ENCODE measurements around the gene FAS. TPM values are rescaled to one million over a fixed set of nuclear protein-coding genes. Genes with fewer than 3 reads are reported as not detected.

FAS gene
- polyA plus RNA-seq, 1 of the 3 experiments (the other 2 are of a cell fraction): 31.5 TPM

- Histone ChIP-seq H2AFZ (ENCODE audit: low read depth) (peak overlapping the region; percentile 80; the same call in 1 of the 2 replicates), H3K79me2 (ENCODE audit: insufficient read depth) (peaks cover 53% of the 10 kb centered on the region), H3K4me3 (ENCODE audit: low read depth in 2 of 2, low read length in 1 of 2) (peak overlapping the region; percentile 77 to 89), H3K27me3 (ENCODE audit: insufficient read depth) (no peaks in the 10 kb centered on the region), H3K4me2 (peak overlapping the region; percentile 91), H3K4me1 (ENCODE audit: control insufficient read depth in 1 of 2, insufficient read depth in 2 of 2, low read depth in 1 of 2, low read length in 1 of 2) (peaks cover 8 to 24% of the 10 kb centered on the region in 2 experiments; a peak in 3 of 4 replicates), H3F3A (replicated peaks; ENCODE audit: insufficient read depth) (peaks cover 15% of the 10 kb centered on the region), H3K36me3 (replicated peaks in 1 of 2; ENCODE audit: control insufficient read depth in 1 of 2, insufficient read depth in 2 of 2, low read length in 1 of 2) (peaks cover 0 to 2% of the 10 kb centered on the region in 2 experiments), H3K27ac (ENCODE audit: low read depth in 2 of 2, low read length in 1 of 2) (peak overlapping the region in 1 of 2 experiments; percentile 60; a peak in 3 of 4 replicates), H3K9ac (peak overlapping the region; percentile 81), H3K9me2 (no peaks in the 10 kb centered on the region), H3K9me3 (no peaks in the 10 kb centered on the region), H4K20me1 (ENCODE audit: insufficient read depth) (no peaks in the 10 kb centered on the region)
- ChIA-PET POLR2A (no interaction called here), CTCF (interaction anchor here (0.8 to 13.7 kb wide), 11 partner anchors 12 to 226 kb away, joined by 3 to 314 read pairs (median 5); partner anchors contain the start of gene CH25H)
- TF ChIP-seq RCOR1 (IDR thresholded peaks at IDR 0.05; ENCODE audit: low read length): 0 out of 2 replicates have a peak, but pooled peaks have one; percentile 21
- TF ChIP-seq, protein P1, sequence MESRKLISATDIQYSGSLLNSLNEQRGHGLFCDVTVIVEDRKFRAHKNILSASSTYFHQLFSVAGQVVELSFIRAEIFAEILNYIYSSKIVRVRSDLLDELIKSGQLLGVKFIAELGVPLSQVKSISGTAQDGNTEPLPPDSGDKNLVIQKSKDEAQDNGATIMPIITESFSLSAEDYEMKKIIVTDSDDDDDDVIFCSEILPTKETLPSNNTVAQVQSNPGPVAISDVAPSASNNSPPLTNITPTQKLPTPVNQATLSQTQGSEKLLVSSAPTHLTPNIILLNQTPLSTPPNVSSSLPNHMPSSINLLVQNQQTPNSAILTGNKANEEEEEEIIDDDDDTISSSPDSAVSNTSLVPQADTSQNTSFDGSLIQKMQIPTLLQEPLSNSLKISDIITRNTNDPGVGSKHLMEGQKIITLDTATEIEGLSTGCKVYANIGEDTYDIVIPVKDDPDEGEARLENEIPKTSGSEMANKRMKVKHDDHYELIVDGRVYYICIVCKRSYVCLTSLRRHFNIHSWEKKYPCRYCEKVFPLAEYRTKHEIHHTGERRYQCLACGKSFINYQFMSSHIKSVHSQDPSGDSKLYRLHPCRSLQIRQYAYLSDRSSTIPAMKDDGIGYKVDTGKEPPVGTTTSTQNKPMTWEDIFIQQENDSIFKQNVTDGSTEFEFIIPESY (IDR thresholded peaks at IDR 0.05; ENCODE audit: borderline replicate concordance, low read depth): peak; percentile 60; the same call in 1 of the 2 replicates
- no peak for TF ChIP-seq SMC3 (IDR thresholded peaks at IDR 0.05; ENCODE audit: low read depth, low read length)
- TF ChIP-seq CHD2 (IDR thresholded peaks at IDR 0.05; ENCODE audit: low read length, partially characterized antibody): peak; percentile 54
- no peak for TF ChIP-seq JUND (IDR thresholded peaks at IDR 0.05)
- no peak for TF ChIP-seq MEF2A (IDR thresholded peaks at IDR 0.05; ENCODE audit: borderline replicate concordance, low read depth)
- no peak for TF ChIP-seq TAF1 (IDR thresholded peaks at IDR 0.05; ENCODE audit: borderline replicate concordance, low read depth, low read length)
- TF ChIP-seq MAX (IDR thresholded peaks at IDR 0.05; ENCODE audit: low read depth): no peak
- TF ChIP-seq, protein P2, sequence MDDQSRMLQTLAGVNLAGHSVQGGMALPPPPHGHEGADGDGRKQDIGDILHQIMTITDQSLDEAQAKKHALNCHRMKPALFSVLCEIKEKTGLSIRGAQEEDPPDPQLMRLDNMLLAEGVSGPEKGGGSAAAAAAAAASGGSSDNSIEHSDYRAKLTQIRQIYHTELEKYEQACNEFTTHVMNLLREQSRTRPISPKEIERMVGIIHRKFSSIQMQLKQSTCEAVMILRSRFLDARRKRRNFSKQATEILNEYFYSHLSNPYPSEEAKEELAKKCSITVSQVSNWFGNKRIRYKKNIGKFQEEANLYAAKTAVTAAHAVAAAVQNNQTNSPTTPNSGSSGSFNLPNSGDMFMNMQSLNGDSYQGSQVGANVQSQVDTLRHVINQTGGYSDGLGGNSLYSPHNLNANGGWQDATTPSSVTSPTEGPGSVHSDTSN (IDR thresholded peaks at IDR 0.05): no peak
- no peak for TF ChIP-seq FOSL2 (IDR thresholded peaks at IDR 0.05; ENCODE audit: borderline replicate concordance, low read depth)
- no peak for TF ChIP-seq GABPA (IDR thresholded peaks at IDR 0.05; ENCODE audit: low read depth)
- TF ChIP-seq NRF1 (IDR thresholded peaks at IDR 0.05; ENCODE audit: low read depth, low read length): no peak
- TF ChIP-seq RFX5 (IDR thresholded peaks at IDR 0.05; ENCODE audit: low read length): no peak
- no peak for TF ChIP-seq RXRA (IDR thresholded peaks at IDR 0.05; ENCODE audit: borderline replicate concordance, low read depth)
- no peak for TF ChIP-seq NFIC (IDR thresholded peaks at IDR 0.05; ENCODE audit: borderline replicate concordance)
- TF ChIP-seq, protein P3, sequence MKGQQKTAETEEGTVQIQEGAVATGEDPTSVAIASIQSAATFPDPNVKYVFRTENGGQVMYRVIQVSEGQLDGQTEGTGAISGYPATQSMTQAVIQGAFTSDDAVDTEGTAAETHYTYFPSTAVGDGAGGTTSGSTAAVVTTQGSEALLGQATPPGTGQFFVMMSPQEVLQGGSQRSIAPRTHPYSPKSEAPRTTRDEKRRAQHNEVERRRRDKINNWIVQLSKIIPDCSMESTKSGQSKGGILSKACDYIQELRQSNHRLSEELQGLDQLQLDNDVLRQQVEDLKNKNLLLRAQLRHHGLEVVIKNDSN (IDR thresholded peaks at IDR 0.05; ENCODE audit: borderline replicate concordance, low read depth): no peak
- no peak for TF ChIP-seq EP300 (IDR thresholded peaks at IDR 0.05; ENCODE audit: borderline replicate concordance in 1 of 2, low read depth in 1 of 2, low read length in 1 of 2)
- TF ChIP-seq TCF12 (IDR thresholded peaks at IDR 0.05): no peak
- TF ChIP-seq FOXJ3 (CRISPR knock-in tag; IDR thresholded peaks at IDR 0.05): no peak
- TF ChIP-seq, protein P4, sequence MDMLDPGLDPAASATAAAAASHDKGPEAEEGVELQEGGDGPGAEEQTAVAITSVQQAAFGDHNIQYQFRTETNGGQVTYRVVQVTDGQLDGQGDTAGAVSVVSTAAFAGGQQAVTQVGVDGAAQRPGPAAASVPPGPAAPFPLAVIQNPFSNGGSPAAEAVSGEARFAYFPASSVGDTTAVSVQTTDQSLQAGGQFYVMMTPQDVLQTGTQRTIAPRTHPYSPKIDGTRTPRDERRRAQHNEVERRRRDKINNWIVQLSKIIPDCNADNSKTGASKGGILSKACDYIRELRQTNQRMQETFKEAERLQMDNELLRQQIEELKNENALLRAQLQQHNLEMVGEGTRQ (IDR thresholded peaks at IDR 0.05; ENCODE audit: borderline replicate concordance, low read depth, low read length): no peak
- TF ChIP-seq RAD21 (IDR thresholded peaks at IDR 0.05; ENCODE audit: low read length): no peak
- no peak for TF ChIP-seq IRF3 (IDR thresholded peaks at IDR 0.05; ENCODE audit: low read depth, low read length)
- TF ChIP-seq EZH2phosphoT487 (IDR thresholded peaks at IDR 0.05; ENCODE audit: borderline replicate concordance, low read depth): no peak
- TF ChIP-seq FOXM1 (IDR thresholded peaks at IDR 0.05; ENCODE audit: low read depth): no peak
- no peak for DNase-seq
- 32% methylated on average over 6 of the region's 6 CpGs for WGBS (ENCODE audit: low lambda C conversion rate)
Observed at GRCh38 chr10:88991899-88992320, 1.3 kb downstream of the FAS start.
